IPS DF 19.7 (cell line): ENCODE results near the gene PRAC1.

Experiments
- DNase-seq: peaks from one replicate; pipeline ENCODE4 v3.0.0-alpha.2; 2013; ENCODE audit warnings: low read depth, low spot score

The PRAC1 gene

DNA sequence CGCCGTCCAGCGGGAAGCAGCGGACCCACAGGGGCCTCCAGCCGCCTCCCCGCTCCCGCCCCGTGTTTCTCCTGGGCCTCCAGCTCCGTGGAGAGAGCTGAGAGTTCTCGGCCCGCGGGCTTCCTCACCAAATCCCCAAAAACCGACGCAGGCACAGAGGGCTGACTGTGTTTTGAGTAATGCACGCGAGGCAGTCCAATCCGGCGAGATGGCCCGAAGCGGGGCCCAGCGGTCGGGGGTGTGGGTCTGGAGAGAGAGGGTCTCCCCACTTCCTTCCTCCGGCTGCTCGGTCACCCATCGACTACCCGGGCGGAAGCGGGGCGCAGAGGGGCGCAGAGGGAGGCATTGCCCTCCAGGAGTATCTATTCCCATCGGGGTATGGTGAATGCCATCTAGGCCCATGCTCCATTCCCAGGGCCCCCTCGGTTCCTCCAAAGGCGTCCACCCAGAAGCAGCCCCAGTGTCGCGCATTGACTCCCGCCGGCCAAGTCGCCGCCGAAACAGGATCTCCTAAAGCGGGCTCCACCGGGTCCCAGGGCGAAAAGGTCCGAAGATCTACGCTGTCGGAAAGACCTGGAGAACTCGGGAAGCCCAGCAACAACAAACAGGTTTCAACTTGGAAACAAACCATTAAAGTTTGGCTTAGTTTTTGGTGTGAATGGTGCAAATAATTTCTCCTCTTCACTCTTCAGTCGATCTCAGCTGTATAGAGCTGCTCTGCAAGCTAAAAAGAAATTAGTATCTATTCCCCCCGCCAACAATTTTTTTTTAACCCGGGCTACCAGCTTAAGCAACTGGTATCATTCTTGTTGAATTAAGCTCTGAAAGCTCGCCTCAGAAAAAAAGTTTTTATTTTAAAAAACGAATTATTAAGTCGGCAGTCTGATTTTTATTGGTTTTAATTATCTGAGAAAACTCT is 25.4 kb upstream of the PRAC1 start:
- DNase-seq, result no peak

GRCh38 chr17:48746916-48747444 is 24.7 kb upstream of the PRAC1 start:
- no peak for DNase-seq

GRCh38 chr17:48745381-48746275 is 23.3 kb upstream of the PRAC1 start:
- DNase-seq, result no peak

DNA sequence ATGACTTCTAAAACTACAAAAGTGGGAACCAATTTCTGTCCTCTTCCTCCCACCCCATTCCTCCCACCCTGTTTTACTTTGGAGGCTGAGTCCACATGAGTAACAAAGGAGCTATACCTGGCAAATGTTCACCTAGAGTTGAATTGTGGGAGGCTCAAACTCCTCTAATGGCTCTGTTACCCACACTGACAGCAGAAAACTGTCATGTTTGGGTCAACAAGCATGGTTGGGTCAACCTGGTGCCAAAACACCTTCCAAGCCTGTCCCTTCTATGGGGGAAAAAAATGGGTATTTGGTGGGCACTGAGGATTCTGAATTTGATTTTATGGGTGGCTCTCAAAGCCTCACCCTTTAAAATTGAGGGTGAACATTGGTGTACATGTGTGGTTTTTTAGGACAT is 18.2 kb upstream of the PRAC1 start:
- no peak for DNase-seq

- DNase-seq, result no peak
Observed at GRCh38 chr17:48738803-48739526, 16.6 kb upstream of the PRAC1 start.

DNA sequence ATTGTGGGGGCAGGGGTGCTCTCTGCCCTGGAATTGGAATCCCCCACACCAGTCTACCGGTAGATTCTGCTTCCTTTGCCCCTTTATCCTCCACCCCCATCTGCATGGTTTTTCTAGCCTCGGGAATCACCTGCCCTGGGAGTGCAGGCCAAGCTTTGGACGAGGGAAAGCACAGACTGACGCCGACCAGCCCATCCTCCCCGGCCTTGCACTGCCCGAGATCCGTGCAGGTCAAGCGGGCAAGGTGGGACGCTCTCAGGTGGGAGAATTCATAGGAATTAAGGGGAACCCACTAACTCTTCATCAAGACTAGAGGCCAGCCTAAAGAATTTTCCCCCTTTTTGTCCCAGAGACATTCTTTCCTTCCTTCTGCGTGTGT is 16.1 kb upstream of the PRAC1 start:
- no peak for DNase-seq

GRCh38 chr17:48737330-48738043 is 15.2 kb upstream of the PRAC1 start:
- no peak for DNase-seq

DNA sequence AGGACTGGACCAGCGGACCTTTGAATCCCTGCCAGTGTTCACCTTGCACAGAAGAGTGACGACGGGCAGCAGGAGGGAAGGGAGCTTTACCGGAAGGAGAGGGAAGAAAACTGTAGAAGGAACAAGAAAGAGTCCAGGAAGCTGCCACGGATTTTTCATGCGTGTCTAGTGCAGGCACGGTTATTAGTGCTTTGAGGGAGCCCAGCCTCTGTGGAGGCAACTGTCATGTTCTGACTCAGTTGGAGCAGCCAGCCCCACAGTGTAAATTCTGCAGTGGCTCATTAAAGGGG is 12.7 kb upstream of the PRAC1 start:
- DNase-seq, result no peak

DNA sequence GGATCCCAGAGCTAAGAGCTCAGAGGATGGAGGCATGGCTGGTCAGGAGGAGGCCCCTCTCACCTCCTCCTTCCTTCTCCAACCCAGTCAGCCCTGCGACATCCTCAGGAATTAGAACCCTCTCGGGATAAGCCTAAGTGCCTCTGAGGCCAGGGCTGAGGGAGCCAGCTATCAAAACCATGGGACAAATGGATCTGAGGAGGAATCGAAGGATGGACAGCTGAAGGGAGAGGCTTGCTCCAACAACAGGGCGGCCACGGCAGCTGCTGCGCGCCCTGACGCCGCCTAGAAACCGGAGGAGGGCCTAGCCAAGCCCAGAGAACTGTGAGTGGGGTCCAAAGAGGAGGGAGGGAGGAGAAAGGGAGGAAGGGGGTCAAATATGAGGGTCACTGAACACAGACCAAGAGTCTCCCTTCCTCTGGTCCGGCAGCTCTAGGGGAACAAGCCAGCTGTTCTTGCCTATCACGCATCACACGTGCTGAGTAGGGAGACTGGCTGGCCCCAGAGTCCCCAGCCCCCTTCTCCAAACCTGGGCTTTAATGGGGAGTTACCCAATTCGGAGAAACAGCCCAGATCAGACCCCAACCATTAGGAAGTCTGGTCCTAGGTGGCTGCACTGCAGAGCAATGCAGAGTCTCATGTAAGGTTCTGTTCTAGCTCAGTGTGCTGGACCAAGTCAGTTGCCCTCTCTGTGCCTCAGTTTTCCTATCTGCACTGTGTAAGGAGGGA is 12.2 kb upstream of the PRAC1 start:
- no peak for DNase-seq

- no peak for DNase-seq
Observed at GRCh38 chr17:48733632-48734328, 11.5 kb upstream of the PRAC1 start.

DNA sequence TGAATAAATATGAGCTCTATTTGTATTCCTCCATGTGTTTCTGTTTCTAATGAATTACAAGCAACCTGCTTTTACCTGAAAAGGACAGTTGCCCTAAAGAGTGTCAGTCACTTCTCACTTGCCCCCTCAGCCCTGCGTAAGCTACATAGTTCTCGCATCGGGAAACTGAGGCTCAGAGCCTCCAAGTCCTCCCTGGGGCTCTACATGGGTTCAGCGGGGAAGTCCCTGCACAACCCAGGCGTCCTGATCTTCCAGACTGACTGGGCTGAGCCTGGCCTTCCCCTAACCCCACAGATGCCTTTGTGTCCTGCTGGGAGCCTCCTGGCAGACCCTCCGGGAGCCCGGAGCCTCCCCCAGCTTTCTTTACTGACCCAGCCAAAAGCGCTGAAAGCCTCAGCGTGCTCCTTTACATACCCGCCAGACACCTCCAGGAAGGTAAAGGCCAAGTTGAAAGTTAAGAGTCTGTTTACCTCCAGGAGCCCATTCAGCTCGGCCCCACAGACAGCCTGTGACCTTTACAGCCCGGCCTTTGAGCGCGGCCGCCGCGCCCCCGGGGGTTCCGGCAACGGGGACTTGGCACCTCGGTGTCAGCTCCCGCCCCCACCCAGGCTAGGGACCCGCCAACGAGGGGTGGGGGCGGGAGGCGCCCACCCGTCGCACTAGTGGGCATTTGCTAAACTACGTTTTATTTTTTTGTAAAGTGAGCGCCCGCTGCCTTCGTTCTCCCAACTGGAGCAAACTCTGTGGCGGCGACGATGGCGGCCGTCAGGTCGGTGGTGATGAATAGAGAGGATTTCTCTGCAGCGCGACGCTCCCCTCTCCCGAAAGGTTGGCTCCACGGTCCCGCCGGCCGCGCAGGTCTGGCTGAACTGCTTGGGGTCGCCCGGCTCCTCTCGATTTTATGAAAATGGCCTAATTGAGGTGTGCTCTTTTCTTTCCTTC is 10.6 kb upstream of the PRAC1 start:
- no peak for DNase-seq

GRCh38 chr17:48731355-48731754 is 9.0 kb upstream of the PRAC1 start:
- DNase-seq, result no peak

GRCh38 chr17:48730240-48730550 is 7.9 kb upstream of the PRAC1 start:
- DNase-seq, result no peak

GRCh38 chr17:48729335-48730239 is 7.3 kb upstream of the PRAC1 start:
- no peak for DNase-seq

- DNase-seq, result no peak
Observed at GRCh38 chr17:48728232-48729231, 6.2 kb upstream of the PRAC1 start, which contains the start of gene HOXB13. HOXB13 (minus strand) TSS chr17:48728750; CDS start chr17:48728593, 157 bp downstream.

DNA sequence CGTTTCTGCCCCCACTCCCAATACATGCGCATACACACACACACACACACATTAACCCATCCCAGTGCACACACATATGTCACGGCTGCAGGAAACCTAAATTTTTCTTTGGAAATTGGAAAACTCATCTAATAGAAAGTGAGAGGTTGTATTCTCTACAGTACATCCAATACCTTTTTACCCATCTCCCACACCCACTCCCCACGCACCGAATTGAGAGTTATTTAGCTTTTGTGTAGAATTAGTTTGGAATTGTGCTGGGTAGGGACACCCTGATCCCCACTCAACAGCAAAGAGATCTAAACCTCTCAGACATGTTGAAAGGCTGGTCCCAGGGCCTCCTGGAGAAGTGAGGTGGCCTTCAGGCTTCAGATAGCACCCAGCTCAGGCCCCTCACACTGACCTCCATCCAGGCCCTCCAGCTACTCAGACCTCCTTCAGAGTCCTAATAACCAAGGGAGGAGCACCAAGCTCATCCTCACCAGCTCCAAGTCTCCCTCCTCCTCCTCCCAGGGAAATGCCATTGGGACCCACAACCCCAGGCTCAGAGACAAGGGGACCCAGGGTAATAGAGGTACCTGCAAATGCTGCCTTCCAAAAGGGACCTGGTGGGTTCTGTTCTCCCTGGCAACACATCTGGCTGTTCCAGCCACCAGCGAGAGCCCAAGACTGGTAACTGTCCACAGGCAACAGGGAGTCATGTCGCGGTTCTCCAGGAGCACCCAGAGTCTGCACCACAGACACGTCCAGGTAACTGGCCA is 5.3 kb upstream of the PRAC1 start:
- no peak for DNase-seq
